Stimulated activated CD8-positive, alpha-beta memory T cell treated with anti-CD3 and anti-CD28 coated beads, Interleukin-15, amount 100 ng/mL, for 1 hour (primary cell): ENCODE measurements around the gene DEFB118.
"Not testable (repeated sequence)": the region's sequence is repeated elsewhere in the genome, so short reads cannot be mapped to it uniquely, and the experiment has no call there.

Experiments
- DNase-seq: peaks from one replicate; pipeline ENCODE4 v3.0.0-alpha.2; 2020; ENCODE audit warnings: low read depth

The DEFB118 gene, protein sequence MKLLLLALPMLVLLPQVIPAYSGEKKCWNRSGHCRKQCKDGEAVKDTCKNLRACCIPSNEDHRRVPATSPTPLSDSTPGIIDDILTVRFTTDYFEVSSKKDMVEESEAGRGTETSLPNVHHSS

DNA sequence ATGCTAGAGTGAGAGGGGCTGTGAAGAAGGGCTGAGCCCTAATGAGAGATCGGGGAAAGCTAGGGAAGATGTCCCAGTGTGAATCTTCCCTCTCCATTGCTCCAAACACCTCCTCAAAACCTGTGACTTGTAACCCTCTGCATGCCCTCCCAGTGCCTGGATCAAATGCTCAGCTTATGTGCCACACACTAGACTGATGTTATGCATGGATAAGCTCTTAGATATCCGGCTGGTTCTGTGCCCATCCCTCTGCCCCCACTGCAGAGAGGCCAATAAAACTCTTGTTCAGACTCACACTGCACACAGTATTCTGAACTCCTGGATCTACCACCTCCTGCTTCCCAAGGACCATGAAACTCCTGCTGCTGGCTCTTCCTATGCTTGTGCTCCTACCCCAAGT lies at the start of gene DEFB118:
TSS of gene DEFB118 (plus strand) at position 301 of the 400 bp plus-strand sequence. CDS start at position 351, 50 bp downstream.
- no peak for DNase-seq

DNA sequence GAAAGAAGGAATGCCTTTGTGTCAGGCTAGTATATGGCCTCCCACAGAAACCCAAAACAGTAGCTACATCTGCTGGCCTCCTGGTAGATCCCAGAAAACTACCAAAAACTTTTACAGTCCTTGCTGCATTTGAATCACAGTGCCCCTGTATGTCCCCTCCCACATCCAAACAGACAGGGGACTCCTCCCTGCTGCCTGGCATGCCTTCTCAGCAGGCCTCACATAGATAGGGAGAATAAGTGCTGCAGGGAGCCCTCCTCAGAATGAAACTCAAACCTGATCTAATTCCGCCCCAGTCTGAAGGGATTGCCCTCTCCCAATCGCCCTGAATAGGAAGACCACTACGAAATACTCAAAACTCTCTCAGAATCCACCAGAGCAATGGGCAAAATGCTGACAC lies 45.9 kb upstream of the DEFB118 start:
- DNase-seq: no peak

DNA sequence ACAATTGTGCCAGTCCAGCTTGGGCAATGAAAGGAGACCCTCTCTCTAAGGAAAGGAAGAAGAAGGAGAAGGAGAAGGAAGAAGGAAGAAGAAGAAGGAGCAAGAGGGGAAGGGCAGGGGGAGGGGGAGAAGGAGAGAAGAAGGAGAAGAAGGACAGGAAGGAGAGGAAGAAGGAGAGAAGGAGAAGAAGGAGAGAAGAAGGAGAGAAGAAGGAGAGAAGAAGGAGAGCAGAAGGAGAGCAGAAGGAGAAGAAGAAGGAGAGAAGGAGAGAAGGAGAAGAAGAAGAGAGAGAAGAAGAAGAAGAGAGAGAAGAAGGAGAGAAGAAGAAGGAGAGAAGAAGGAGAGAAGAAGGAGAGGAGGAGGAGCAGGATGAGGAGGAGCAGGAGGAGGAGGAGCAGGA lies 37.5 kb upstream of the DEFB118 start:
- DNase-seq: no peak

DNA sequence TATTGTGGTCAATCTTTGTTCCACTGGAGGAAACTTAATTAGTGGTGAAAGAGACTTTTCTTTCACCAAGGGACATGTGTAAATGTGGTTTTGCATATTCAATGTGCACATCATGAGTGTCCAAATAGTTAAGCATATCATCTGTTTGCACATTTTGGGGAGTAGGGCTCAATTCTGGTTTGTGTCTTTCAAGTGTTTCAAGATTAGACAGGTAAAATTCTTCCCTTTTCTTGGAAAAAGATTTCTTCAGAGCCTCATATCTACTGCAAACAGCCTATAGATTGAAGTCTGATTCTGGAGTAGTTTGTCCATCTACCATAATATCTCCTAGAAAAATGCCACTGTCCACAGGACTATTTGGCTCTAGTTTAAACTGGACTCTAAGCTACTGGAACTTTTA lies 26.9 kb upstream of the DEFB118 start:
- no peak for DNase-seq

DNA sequence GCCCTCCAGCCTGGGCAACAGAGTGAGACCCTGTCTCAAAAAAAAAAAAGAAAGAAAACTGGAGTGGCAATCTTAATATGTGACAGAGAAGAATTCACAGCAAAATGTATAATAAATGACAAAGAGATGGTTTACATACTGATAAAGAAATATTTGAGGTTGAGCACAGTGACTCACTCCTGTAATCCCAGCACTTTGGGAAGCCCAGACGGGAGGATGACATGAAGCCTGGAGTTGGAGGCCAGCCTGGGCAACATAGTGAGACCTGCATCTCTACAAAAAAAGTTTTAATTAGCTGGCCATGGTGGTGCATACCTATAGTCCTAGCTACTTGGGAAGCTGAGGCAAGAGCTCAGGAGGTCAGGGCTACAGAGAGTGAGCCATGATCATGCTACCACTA lies 12.4 kb upstream of the DEFB118 start:
- DNase-seq: no peak

DNA sequence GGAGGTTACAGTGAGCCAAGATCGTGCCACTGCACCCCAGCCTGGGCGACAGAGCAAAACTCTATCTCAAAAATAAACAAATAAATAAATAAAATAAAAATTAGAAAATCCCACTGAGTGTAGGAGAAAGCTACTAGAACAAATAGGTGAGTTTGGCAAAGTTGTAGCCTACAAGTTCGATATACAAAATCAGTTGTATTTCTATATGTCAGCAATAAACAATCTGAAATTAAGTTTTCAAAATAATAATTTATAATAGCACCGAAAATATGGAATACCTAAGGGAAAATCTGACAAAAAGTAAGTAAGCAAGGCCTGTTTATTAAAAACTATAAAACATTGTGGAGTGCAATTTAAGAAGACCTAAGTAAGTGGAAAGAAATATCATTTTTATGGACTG lies 5.1 kb upstream of the DEFB118 start:
- DNase-seq: no peak

DNA sequence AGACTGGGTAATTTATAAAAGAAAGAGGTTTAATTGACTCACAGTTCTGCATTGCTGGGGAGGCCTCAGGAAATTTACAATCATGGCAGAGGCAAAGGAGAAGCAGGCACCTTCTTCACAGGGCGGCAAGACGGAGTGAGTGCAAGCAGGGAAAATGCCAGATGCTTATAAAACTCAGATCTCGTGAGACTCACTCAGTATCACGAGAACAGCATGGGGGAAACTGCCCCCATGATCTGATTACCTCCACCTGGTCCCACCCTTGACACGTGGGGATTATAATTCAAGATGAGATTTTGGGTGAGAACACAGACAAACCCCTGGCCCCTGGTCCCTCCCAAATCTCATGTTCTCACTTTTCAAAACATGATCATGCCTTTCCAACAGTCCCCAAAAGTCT lies 4.1 kb upstream of the DEFB118 start:
- not testable (repeated sequence) for DNase-seq

DNA sequence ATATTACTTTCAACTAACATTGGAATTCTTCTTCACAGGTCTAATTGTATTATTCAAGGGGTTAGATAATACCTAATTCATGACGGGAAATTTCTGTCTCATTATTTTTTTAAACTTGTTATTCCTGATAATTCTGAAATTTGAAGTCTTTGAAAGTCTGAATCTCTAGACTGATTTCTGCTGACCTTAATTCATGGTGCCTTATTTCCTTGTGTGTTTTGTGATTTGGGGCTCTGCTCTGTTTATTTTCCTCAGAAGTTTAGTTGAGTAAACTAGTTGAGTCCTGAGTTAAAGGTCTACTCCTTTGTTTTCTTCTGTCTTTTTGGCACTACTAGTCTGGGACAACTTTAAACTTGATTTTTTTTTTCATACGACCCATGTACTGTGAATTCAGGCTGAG lies 5.9 kb downstream of the DEFB118 start:
- no peak for DNase-seq

DNA sequence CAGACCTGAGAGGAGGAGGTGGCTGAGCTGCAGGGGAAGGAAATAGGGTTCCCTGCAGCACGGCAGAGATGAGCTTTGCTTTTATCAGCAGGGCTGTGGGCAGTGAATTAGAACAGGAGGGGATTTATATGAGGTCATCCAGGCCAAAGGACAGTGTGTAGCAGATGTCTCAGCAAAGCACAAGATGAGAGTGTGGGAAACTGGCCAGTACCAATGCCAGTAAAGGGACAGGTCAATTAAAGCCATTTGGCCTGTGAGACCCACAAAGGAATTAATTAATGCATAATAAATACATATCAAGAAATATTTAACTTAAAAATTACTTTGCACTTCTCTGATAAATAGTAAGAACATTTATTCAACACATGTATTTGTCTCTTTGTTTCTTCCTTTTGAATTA lies 22.1 kb downstream of the DEFB118 start, which contains the start of gene DEFB119:
TSS of gene DEFB119 (minus strand) at position 101 of the 400 bp plus-strand sequence. CDS start 107 bp downstream, outside the sequence.
- DNase-seq: no peak

DNA sequence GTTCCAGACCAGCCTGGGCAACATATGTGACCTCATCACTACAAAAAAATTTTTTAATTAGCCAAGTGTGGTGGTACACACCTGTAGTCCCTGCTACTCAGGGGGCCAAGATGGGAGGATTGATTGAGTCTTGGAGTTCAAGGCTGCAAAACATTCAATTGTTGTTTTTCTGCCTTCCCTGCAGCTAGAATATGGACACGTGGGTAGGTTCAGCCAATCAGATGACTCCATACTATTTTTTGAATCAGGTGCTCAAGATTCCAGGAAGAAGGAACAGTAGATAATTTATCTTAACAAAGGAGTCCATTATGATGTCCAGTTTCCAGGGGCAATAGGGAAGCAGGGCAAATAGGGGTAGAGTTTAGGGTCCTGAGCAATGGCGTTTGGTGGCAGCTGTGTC lies 24.4 kb downstream of the DEFB118 start:
- DNase-seq: no peak

DNA sequence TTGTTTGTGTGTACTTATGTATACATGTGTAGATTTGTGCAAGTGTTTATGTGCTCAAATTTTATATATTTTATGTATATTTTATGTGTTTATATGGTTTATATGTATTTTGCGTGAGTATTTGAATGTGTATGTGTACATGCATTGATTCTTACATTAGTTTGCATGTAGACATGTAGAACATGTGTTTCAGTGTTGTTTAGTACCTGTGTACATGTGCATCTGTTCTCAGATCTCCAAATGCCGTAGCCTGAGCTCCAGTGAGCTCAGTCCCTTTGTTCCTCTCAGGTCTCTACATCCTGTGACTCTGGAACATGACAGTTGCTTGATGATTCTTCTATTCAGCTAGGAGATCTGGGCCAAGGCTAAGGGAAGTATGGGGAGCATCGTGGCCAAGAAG lies 26.5 kb downstream of the DEFB118 start:
- DNase-seq: no peak

DNA sequence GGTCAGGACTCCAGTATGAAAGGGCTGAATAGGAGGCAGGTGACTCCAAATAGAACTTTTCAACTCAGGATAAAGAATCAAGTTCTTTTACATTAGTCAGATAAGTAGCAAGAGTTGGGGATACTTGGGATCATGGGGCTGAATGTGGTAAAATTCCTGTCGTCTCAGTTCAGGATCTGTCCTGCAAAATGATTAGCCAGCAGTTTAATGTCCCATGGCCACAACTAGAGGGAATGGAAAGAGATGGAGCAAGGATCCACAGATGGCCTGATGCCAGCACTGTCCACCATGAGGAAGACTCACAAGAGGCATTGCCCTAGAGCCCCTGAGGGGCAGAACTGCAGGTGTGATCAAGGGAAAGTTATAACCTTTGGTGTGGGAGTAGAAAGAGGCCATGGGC lies 35.5 kb downstream of the DEFB118 start:
- no peak for DNase-seq

DNA sequence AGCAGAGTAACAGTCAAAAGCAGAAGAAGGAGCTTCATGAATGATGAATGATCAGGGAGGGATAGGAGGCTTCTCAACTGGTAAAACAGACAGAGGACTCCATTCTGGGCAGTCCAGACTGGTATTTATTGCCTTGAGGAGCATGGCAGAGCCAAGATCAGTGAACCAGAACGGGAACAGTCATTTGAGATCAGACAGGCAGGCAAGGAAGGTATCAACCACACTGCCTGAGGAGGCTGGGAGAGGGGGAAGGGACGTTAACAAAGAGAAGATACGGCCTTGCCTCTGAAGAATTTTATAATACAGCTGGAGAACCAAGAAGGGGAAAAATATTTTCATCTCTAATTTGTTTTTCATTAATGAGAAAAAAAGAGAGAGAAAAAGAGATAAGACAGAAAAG lies 37.7 kb downstream of the DEFB118 start, which contains the start of gene DEFB121:
TSS of gene DEFB121 (minus strand) at position 101 of the 400 bp plus-strand sequence. CDS start at position 38, 63 bp downstream.
- no peak for DNase-seq

DNA sequence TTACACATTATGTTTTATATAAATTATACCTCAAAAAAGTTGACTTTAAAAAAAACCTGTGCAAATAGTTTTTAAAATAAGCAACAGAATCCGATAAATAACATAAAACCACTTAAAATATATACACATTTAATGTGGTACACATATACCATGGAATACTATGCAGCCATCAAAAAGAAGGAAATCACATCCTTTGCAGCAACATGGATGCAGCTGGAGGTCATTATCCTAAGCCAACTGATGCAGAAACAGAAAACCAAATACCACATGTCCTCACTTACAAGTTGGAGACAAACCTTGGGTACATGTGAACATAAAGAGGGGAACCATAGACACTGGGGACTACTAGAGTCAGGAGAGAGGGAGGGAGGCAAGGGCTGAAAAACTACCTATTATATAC lies 41.6 kb downstream of the DEFB118 start:
- DNase-seq: no peak

DNA sequence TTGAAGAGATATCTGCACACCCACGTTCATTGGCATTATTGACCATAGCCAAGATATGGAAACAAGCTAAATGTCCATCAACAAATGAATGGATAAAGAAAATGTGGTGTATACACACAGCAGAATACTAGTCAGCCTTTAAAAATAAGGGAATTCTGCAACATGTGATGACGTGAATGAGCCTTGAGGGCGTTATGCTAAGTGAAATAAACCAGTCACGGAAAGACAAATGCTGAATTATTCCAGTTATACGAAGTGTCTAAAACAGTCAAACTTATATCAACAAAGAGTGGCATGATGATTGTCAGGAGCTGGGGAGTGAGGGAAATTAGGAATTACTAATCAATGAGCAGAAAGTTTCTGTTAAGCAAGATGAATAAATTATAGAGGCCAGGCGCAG lies 46.0 kb downstream of the DEFB118 start:
- DNase-seq: no peak

DNA sequence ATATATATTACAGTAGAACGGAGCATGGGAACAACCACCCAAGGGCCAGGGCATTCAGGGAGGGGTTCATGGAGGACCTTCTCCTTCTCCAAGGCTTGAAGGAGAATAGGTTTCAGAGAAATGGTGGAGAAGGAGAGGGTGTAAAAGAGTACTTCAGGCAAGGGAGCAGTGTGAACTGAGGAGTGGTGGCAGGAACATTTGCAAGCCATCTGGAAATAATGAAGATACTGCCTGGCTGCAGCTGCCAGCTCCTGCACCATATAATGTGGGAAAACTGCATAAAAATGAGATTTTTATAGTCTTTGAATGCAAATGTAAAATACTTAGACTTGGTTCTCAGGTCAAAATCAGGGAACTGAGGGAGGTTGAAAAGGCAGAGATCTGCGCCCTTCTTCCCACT lies 47.3 kb downstream of the DEFB118 start:
- no peak for DNase-seq

DNA sequence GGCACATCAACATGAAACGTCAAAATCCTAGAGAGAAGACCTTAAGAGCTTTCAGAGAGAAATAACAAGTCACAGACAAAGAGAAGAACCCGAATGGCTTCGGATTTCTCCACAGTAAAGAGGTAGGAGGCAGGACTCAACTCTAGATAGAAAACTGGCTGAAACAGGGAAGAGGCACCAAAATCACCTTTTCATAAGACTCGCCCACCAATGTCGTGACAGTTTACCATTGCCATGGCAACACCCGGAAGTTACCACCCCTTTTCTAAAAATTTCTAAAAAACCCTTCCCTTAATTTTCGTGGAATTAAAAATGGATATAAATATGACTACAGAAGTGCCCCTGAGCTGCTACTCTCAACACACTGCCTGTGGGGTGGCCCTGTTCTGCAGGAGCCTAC lies 49.9 kb downstream of the DEFB118 start:
- DNase-seq: no peak
